Small intestine (tissue), 16 donors: ENCODE results near the gene USP4. TPM values are rescaled to one million over a fixed set of nuclear protein-coding genes. Genes with fewer than 3 reads are reported as not detected.

Experiments used
- DNase-seq, 2 donors: peaks; one replicate each; pipeline versions ENCODE4 v3.0.0 to v3.0.0-alpha.2; 2013
- FAIRE-seq: peaks from 2 replicates; lab custom pipeline; 2012; peaks lifted over from hg19 to GRCh38; lab: Jason Lieb, UNC
- H3K27ac ChIP-seq, 3 donors: one replicate each; pipeline ENCODE4 v1.5.1; 2013; ENCODE audit warnings: low read length in 2 of 3, mild to moderate bottlenecking in 2 of 3, control low read depth in 1 of 3, inconsistent platforms in 1 of 3, low read depth in 1 of 3, moderate library complexity in 1 of 3
- H3K27me3 ChIP-seq, 3 donors: one replicate each; pipeline ENCODE4 v1.6.1; 2013; ENCODE audit warnings: low read length in 3 of 3, inconsistent platforms in 1 of 3; ENCODE audit not compliant: control insufficient read depth in 3 of 3, insufficient read depth in 3 of 3
- H3K36me3 ChIP-seq, 3 donors: one replicate each; pipeline ENCODE4 v1.6.1; 2013; ENCODE audit warnings: low read length in 3 of 3, inconsistent platforms in 1 of 3, low read depth in 1 of 3, mild to moderate bottlenecking in 1 of 3, moderate library complexity in 1 of 3; ENCODE audit not compliant: control insufficient read depth in 3 of 3, insufficient read depth in 2 of 3
- H3K4me1 ChIP-seq, 3 donors: one replicate each; pipeline ENCODE4 v1.6.1; 2013; ENCODE audit warnings: low read length in 2 of 3, inconsistent platforms in 1 of 3, low read depth in 1 of 3, mild to moderate bottlenecking in 1 of 3, moderate library complexity in 1 of 3; ENCODE audit not compliant: control insufficient read depth in 3 of 3, insufficient read depth in 2 of 3
- H3K4me3 ChIP-seq, 3 donors: one replicate each; pipeline ENCODE4 v1.5.1; 2013; ENCODE audit warnings: low read length in 3 of 3, control low read depth in 1 of 3, inconsistent platforms in 1 of 3, low read depth in 1 of 3, mild to moderate bottlenecking in 1 of 3, moderate library complexity in 1 of 3
- H3K9me3 ChIP-seq, 2 donors: one replicate each; pipeline ENCODE4 v1.6.1; 2013; ENCODE audit warnings: low read depth in 1 of 2, low read length in 1 of 2; ENCODE audit not compliant: control insufficient read depth in 2 of 2, insufficient read depth in 1 of 2
- WGBS, 3 donors: extraction: QIAGEN DNeasy Blood & Tissue Kit; methylation state at CpG; one replicate each; pipeline ENCODE4 v1.1.7; 2013; 5-methylcytosine and 5-hydroxymethylcytosine counted together
- long read RNA-seq, 10 donors: transcript quantifications; one replicate each; lab custom pipeline, GENCODE V29; 2026
- polyA plus RNA-seq, 4 donors: library from polyadenylated mRNA; stranded (reverse) in 3 of 4; unstranded in 1 of 4; fragments of 200-250 nt in 3 of 4; fragments of 120-200 nt in 1 of 4; gene quantifications; one replicate each; pipeline versions ENCODE4 v1.2.1 to v1.2.3, GENCODE V29; 2013
- donor health status: healthy with polysubstance abuse.
- donor health status: control.
- donor health status: control.
- donor health status: Bipolar disorder and iron deficiency.
- donor health status: healthy.

Gene USP4, protein sequence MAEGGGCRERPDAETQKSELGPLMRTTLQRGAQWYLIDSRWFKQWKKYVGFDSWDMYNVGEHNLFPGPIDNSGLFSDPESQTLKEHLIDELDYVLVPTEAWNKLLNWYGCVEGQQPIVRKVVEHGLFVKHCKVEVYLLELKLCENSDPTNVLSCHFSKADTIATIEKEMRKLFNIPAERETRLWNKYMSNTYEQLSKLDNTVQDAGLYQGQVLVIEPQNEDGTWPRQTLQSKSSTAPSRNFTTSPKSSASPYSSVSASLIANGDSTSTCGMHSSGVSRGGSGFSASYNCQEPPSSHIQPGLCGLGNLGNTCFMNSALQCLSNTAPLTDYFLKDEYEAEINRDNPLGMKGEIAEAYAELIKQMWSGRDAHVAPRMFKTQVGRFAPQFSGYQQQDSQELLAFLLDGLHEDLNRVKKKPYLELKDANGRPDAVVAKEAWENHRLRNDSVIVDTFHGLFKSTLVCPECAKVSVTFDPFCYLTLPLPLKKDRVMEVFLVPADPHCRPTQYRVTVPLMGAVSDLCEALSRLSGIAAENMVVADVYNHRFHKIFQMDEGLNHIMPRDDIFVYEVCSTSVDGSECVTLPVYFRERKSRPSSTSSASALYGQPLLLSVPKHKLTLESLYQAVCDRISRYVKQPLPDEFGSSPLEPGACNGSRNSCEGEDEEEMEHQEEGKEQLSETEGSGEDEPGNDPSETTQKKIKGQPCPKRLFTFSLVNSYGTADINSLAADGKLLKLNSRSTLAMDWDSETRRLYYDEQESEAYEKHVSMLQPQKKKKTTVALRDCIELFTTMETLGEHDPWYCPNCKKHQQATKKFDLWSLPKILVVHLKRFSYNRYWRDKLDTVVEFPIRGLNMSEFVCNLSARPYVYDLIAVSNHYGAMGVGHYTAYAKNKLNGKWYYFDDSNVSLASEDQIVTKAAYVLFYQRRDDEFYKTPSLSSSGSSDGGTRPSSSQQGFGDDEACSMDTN
- 10 to 100 TPM; 21.3 to 44.8 (median 24.8) TPM for polyA plus RNA-seq
- long read RNA-seq, donor 1: 0 reads
- long read RNA-seq, donor 2, partial matches to known transcripts: 0 of 4 reads
- long read RNA-seq, donor 2, other reads (novel, unspliced or antisense): 0 of 4 reads
- long read RNA-seq, donor 3, partial matches to known transcripts: 5 of 5 reads
- long read RNA-seq, donor 3, other reads (novel, unspliced or antisense): 0 of 5 reads
- long read RNA-seq, donor 4: 0 reads
- long read RNA-seq, donor 5: 0 reads
- long read RNA-seq, donor 6, partial matches to known transcripts: 0 of 3 reads
- long read RNA-seq, donor 6, other reads (novel, unspliced or antisense): 0 of 3 reads
- long read RNA-seq, donor 7: 0 reads
- long read RNA-seq, donor 8, partial matches to known transcripts: 0 of 1 reads
- long read RNA-seq, donor 8, other reads (novel, unspliced or antisense): 0 of 1 reads
- long read RNA-seq, donor 9, partial matches to known transcripts: 0 of 1 reads
- long read RNA-seq, donor 9, other reads (novel, unspliced or antisense): 0 of 1 reads
- long read RNA-seq, donor 10, partial matches to known transcripts: 10 of 17 reads
- long read RNA-seq, donor 10, other reads (novel, unspliced or antisense): 0 of 17 reads

- Histone ChIP-seq H3K27me3 (no peaks in the 10 kb centered on the region), H3K36me3 (peaks cover 0 to 17% (median 3%) of the 10 kb centered on the region in 3 donors), H3K9me3 (no peaks in the 10 kb centered on the region), H3K27ac (peak within 1 kb of the TSS; percentile 99 to 100 (median 99)), H3K4me3 (peak within 1 kb of the TSS; percentile 86 to 99 (median 88)), H3K4me1 (peaks cover 2 to 12% (median 6%) of the 10 kb centered on the region in 3 donors)
- DNase-seq (peak; percentile 94 to 95), FAIRE-seq (no peak)
- WGBS, 3 donors: 1 to 2% (median 2%) methylated on average over 59 to 70 of the region's 70 CpGs
Measured at GRCh38 chr3:49339941-49340800, at the start of gene USP4. Gene USP4 (minus strand): TSS chr3:49340053. CDS start chr3:49340024, 29 bp downstream.

- peaks cover 0 to 25% (median 2%) of the 10 kb centered on the region in 3 donors for H3K36me3 ChIP-seq
- 92 to 98% (median 96%) methylated on average over 6 of the region's 6 CpGs for WGBS, 3 donors
- H3K4me3 ChIP-seq: no peak overlapping the region
- H3K9me3 ChIP-seq: no peaks in the 10 kb centered on the region
- no peak for DNase-seq
- H3K27ac ChIP-seq: no peak overlapping the region
- H3K4me1 ChIP-seq: no peaks in the 10 kb centered on the region
- no peaks in the 10 kb centered on the region for H3K27me3 ChIP-seq
- FAIRE-seq: no peak
Measured at GRCh38 chr3:49389297-49389696, 49.4 kb upstream of the USP4 start.

GRCh38 chr3:49388289-49388820, 48.5 kb upstream of the USP4 start:
- DNase-seq (no peak), FAIRE-seq (no peak)
- WGBS, 3 donors: 86 to 100% (median 88%) methylated on average over 1 of the region's 1 CpG
- H3K27ac ChIP-seq: no peak overlapping the region
- no peaks in the 10 kb centered on the region for H3K9me3 ChIP-seq
- no peaks in the 10 kb centered on the region for H3K27me3 ChIP-seq
- peaks cover 0 to 23% (median 2%) of the 10 kb centered on the region in 3 donors for H3K36me3 ChIP-seq
- H3K4me1 ChIP-seq: no peaks in the 10 kb centered on the region
- no peak overlapping the region for H3K4me3 ChIP-seq

- no peaks in the 10 kb centered on the region for H3K4me1 ChIP-seq
- FAIRE-seq: no peak
- H3K36me3 ChIP-seq: peaks cover 0 to 19% (median 2%) of the 10 kb centered on the region in 3 donors
Measured at GRCh38 chr3:49387721-49388120, 47.9 kb upstream of the USP4 start.

DNA sequence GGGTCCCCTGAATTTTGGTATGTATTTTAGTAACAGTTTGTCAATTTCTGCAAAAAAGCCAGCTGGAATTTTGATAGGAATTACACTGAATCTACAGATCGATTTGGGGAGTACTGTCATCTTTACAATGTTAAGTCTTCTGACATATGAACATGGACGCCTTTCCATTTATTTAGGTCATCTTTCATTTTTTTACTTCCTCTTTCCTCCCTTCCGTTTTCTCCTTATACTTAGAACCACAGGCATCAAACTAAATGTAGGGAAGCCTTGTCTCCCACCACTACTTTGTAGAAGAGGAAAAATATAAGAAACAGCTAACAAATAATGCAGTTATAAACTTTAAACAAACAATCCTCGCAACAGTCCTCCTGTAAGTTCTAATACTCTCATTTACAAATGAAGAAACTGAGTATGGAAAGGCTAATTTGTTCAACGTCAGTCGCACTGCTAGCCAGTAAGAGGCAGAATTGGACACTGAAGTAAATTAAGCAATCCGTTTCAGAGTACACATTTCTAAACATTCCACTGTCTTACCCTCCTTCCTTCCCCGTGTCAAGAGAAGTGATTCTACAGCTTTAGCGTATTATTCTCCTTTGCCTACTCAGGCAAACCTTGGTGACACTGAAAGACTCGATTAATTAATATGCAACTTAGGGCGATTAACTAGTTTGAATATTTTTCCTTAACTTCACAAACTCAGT, 46.4 kb upstream of the USP4 start:
- FAIRE-seq: no peak
- no peak overlapping the region for H3K27ac ChIP-seq

More at GRCh38 chr3:49387721-49388120, 47.9 kb upstream of the USP4 start:
- no peak overlapping the region for H3K4me3 ChIP-seq
- H3K27me3 ChIP-seq: no peaks in the 10 kb centered on the region
- no peak for DNase-seq
- H3K27ac ChIP-seq: no peak overlapping the region
- no peaks in the 10 kb centered on the region for H3K9me3 ChIP-seq
- 89 to 94% (median 92%) methylated on average over 2 of the region's 2 CpGs for WGBS, 3 donors

DNA sequence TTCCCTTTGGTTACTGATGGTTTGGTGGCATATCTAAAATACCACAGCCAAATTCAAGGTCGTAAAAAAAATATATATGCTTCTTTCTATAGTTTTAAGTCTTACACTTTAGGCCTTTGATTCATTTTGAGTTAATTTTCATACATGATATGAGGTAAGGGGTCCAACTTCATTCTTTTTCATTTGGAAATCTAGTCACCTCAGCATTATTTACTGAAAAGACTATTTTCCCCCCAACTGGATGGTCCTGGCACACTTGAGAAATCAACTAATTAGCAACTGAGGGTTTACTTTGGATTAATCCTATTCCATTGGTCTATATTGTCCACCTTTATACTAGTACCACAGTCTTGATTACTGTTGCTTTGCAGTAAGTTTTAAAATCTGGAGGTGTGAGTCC, 45.8 kb upstream of the USP4 start:
- no peak for FAIRE-seq

More for the DNA sequence above, 46.4 kb upstream of the USP4 start:
- 71 to 87% (median 80%) methylated on average over 11 of the region's 11 CpGs for WGBS, 3 donors
- no peak for DNase-seq
- Histone ChIP-seq H3K4me1 (no peaks in the 10 kb centered on the region), H3K36me3 (peaks cover 0 to 20% (median 2%) of the 10 kb centered on the region in 3 donors), H3K27me3 (no peaks in the 10 kb centered on the region), H3K4me3 (no peak overlapping the region), H3K9me3 (no peaks in the 10 kb centered on the region)

More for the DNA sequence above, 45.8 kb upstream of the USP4 start:
- H3K4me1 ChIP-seq: no peaks in the 10 kb centered on the region
- DNase-seq: no peak
- H3K27ac ChIP-seq: no peak overlapping the region
- 89 to 97% (median 91%) methylated on average over 1 of the region's 1 CpG for WGBS, 3 donors
- no peaks in the 10 kb centered on the region for H3K9me3 ChIP-seq
- H3K36me3 ChIP-seq: peaks cover 0 to 23% (median 2%) of the 10 kb centered on the region in 3 donors
- no peak overlapping the region for H3K4me3 ChIP-seq
- H3K27me3 ChIP-seq: no peaks in the 10 kb centered on the region
